Globus pallidus (tissue), 1 donor: Measurements from ENCODE around the gene MEI4.

ENCODE experiments used
- DNase-seq: peaks from one replicate; pipeline ENCODE4 v3.0.0-alpha.2; 2015; ENCODE audit warnings: low spot score

MEI4 gene

DNA sequence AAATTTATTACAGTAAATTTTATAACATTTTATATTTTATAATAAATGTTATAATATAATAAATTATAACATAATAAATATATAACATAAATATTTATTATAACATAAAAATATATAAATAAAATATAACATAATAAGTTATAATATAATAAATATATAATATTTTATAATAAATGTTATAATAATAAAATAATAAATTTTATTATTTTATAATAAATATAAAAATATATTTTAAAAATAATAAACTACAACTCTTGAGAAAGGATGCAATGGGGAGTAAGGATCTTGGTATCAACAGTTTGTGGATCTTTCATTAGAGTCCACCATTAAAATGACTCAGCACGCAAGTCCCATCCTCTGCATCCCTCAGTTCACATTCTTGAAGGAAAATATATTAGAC, 312.6 kb downstream of the MEI4 start:
- DNase-seq, result no peak

DNA sequence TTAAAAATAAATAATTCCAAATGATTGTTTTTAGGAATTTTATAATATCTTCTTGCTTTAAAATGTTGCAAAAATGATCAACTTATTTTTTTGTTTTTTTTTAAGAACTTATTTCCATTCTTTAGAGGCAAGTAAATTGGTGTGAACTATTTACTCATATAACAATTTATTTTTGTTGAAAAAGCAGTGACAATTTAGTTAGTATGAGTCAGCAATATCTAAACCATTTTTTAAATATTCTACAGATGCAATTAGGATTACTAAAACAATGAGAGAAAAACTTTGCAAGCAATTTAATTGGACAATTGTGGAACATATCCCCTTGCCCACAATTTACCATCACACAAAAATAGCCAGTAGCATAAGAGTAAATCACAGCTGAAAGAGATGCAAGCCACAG, 319.5 kb downstream of the MEI4 start:
- DNase-seq, result no peak
